Activated CD8-positive, alpha-beta memory T cell treated with anti-CD3 and anti-CD28 coated beads, Interleukin-2, amount 50 U/mL, for 48 hours (primary cell): ENCODE results near the gene TSHZ2.
A peak's percentile ranks its signal among the peaks of the same experiment; 100 is the strongest.

Experiments
- DNase-seq: peaks from one replicate; pipeline ENCODE4 v3.0.0-alpha.2; 2020

TSHZ2 gene

GRCh38 chr20:53174454-53174853, 202.3 kb downstream of the TSHZ2 start:
- no peak for DNase-seq

DNA sequence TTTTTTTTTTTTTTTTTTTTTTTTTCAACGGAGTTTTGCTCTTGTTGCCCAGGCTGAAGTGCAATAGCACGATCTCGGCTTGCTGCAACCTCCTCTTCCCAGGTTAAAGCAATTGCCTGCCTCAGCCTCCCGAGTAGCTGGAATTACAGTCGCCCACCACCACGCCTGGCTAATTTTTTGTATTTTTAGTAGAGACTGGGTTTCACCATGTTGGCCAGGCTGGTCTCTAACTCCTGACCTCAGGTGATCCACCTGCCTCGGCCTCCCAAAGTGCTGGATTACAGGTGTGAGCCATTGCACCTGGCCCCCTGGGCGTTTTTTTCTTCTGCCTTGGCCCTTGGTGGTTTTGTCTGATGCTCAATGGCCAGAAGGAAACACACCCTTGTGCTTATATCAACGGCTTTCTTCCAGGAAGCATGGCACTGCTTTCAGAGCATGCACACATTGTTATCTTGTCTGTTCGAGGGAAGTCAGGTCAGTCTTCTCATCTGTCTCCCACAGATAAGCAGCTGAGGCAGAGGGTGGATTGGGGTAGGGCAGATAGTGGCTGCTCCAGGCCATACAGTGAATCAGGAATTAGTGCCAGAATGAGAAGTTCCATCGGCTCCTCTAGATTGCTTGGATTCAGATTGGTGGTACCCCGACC, 203.1 kb downstream of the TSHZ2 start:
- DNase-seq, result no peak

DNA sequence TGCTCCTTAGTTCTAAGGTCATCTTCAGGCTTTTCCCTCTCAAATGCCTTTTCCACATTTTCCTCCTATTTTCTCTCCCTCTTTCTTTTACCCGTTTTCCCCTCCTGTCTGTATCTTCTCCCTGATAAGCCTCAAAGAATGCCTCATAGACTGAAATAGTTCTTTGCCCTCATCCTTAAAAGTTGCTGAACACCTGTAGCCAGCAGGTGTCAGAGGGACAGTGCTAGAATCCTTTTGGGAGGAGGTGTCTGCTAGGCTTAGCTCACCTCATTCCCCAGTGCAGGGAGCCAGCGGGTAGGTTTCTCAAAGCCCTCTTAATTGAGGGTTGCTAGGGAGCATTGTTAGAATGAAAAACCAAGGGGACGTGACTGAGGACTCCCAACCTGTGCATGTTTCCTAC, 204.0 kb downstream of the TSHZ2 start:
- DNase-seq, result no peak

DNA sequence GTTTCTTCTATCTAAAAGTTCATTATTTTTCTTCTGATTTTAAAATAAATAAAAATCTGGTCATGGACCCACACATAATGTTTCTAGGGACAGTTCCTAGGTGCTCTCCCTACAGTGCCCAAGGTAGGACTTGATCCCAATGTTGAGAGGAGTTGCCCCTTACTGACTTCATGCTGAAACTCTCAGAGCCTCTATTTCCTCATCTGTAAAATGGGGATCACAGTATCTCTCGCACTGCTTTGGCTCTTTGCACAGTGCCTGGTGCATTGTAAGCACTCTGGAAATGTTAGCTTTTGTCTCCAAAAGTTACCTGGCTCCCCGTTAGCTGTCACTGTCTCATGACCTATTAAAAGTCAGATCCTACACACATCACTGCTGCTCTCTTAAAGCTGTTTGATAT, 205.5 kb downstream of the TSHZ2 start:
- no peak for DNase-seq

GRCh38 chr20:53179749-53180148, 207.6 kb downstream of the TSHZ2 start:
- DNase-seq, result no peak

DNA sequence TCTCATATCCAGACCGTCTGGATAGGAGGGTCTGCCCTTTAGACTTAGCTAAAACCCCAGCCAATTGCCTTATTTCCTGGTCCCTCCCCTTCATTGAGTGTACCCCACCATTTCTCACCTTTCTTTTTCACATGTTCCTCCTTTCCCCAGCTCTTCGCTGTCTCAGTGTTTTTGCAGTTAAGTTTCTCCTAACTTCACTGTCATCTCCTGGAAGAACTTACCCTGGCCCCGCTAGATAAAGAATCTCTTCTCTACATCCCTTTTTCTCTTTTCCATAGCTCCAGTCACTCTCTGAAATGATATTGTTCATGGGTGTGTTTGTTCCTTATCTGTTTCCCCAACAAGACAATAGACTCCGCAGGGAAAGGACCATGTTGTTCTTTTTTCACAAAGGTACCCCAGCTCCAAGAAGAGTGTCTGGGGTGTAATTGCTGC, 208.8 kb downstream of the TSHZ2 start:
- DNase-seq, result no peak

DNA sequence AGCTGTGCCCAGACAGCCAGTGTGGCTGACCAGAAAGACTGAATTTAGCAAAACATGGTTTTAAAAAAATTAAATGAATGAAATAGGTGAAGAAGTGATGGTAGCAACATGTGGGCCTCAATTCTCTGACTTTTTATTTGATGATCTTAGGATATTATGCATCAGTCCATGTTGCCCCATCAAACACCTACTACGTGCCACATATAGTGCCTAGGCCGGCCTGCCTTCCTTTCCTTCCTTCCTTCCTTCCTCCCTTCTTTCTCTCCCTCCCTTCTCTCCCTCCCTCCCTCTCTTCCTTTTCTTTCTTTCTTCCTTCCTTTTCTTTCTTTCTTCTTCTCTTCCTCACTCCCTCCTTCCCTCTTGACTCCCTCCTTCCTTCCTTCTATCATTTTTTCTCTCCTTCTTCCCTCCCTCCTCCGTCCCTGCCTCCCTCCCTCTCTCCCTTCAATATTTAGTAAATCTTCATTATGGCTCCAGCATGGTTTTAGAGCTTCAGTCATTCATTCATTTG, 209.8 kb downstream of the TSHZ2 start:
- DNase-seq, result no peak

GRCh38 chr20:53183181-53183580, 211.0 kb downstream of the TSHZ2 start:
- DNase-seq, result no peak

GRCh38 chr20:53186635-53187034, 214.5 kb downstream of the TSHZ2 start:
- no peak for DNase-seq

GRCh38 chr20:53187392-53188068, 215.4 kb downstream of the TSHZ2 start:
- no peak for DNase-seq

DNA sequence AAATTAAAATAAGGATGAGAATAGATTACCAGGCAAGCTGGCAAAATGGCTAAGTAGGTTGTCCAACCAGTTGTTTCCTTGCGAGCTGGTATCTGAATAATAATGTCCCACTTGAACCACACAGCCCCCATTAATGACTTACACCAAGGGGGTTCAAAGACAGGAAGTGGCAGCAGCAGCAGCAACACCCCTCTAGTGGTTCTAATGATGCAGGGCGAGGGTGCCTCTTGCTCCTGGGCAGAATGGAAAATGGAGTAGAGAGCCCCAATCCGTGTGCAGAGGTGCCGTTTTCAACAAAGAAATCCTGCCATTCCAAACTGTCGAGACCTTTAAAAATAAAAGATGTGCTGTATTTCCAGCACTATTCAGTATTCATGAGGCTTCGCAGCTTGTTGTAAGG, 218.1 kb downstream of the TSHZ2 start:
- no peak for DNase-seq

DNA sequence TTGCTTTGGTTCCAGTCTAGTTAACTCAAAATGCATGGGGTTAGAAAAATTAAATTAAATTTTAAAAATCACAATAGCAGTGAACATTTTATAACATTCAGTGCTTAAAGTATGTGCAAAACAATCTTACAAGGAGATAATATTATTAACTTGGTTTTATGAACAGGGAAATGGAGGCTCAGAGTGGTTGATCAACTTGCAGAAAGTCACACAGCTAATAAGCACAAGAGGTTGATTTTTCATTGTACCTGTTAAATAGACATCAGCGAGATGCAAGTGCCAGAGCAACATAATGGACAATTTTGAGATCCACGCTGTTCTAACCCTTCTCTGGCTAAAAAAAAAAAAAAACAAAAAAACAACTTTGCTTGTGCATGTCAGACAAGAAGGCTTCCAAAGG, 219.8 kb downstream of the TSHZ2 start:
- DNase-seq, result no peak

DNA sequence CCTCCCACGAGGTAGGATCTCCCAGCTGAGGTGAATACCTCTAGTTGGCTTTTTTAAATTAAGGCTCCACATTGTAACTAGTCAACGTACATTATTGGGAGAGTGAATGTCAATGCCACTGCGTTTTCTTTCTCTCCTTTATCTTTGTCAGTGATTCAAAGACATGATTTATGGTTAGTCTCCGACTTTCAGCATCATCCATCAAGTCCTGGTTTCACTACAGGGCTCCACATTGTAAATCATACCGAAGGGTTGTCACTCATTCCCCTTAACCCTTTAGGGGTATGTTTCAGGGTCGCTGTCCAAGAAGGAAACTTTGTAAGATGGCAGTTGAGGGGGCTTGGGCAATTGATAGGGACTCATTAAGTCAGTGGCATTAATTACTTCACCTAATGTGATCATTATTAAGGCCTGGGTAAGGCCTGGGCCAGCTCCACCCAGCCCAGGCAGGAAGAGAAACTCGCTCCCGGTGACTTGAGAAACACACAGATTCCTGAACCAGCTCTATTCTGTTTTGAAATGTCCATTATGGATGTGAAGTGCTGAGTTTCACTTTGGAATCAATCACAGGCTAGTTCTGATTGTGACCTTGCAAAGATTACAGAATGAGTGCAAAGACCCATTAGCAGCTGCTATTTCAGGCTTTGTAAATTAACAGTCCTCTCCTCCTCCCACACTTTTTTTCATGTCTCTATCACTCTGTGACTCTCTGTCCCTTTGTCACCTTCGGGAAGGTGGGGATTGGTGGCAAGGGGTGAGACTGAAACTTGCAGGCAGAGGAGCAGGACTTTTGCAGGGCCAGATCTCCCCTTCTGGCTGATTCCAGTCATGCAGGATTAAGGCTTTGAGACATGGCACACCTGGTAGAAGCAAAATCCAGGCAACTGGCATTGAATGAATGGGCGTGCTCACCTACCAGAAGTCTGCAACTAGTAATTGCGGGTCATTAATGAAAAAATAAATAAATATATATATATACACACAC, 222.4 kb downstream of the TSHZ2 start:
- no peak for DNase-seq

DNA sequence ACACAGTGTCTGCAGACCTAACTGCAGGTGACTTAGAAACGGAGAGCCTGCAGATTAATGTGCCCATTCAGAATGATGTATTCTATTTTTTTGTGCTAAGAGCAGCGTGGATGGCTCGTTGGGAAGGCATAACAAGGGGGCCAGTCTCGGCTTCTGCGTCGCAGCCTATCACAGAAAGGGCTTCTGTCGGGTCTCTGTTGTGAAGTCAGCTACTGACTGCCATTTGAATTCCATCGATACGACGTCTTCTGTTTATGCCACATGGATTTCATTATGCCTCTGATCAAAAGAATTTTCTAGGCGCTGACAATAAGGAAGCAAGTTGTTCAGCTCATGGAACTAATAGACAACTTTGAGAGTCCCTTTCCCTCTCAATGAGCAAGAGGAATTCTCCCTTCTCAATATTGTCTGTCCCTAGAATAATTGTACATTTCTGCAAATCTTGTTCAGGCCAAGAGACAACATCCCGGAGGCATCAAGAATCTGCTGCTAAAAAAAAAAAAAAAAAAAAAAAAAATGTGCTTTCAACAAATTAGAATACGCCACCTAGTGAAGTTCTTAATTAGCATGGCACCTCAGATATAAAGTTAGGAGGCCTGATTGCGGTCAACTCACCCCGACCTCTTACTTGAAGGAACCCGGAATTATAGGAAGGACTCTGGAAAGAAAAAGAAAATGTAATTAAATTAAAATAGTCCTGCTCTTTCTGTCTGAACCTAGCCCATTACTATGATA, 223.9 kb downstream of the TSHZ2 start:
- no peak for DNase-seq

GRCh38 chr20:53201588-53201987, 229.4 kb downstream of the TSHZ2 start:
- DNase-seq, result no peak

- no peak for DNase-seq
Measured at GRCh38 chr20:53202777-53203176, 230.6 kb downstream of the TSHZ2 start.

GRCh38 chr20:53205046-53205445, 232.9 kb downstream of the TSHZ2 start:
- DNase-seq, result no peak

GRCh38 chr20:53208110-53208832, 236.1 kb downstream of the TSHZ2 start:
- DNase-seq, result peak; percentile 55

DNA sequence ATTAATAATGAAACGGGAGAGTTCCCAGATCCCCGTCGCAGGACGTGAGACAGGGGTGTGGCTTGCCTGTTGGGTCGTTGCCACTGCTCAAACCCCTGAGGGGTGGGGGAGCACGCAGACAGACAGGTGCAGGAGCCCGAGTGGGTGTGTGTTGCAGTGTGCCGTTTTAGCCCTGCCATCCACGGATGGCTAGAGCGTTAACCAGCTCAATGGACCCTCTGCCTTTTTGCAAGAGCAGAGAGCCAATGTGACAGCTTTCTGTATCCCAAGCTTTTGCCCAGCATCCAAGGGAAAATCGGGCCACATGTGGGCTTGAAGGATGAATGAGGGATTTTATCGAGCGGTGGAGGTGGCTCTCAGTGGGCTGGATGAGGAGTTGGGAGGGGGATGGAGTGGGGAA, 237.9 kb downstream of the TSHZ2 start:
- DNase-seq, result no peak

- DNase-seq, result no peak
Measured at GRCh38 chr20:53210931-53211330, 238.8 kb downstream of the TSHZ2 start.

- no peak for DNase-seq
Measured at GRCh38 chr20:53212018-53212417, 239.9 kb downstream of the TSHZ2 start.

GRCh38 chr20:53214392-53214791, 242.2 kb downstream of the TSHZ2 start:
- DNase-seq, result no peak
